RPMI8226 (cell line): ENCODE results near the gene SLCO3A1.
A peak's percentile ranks its signal among the peaks of the same experiment; 100 is the strongest.

Experiments
- DNase-seq: peaks from one replicate; pipeline ENCODE4 v3.0.0-alpha.2; 2015

SLCO3A1 gene

GRCh38 chr15:92076541-92076940 is 223.0 kb downstream of the SLCO3A1 start:
- DNase-seq, result peak; percentile 48

- DNase-seq, result peak; percentile 80
Observed at GRCh38 chr15:92077353-92078085, 224.0 kb downstream of the SLCO3A1 start.

GRCh38 chr15:92078270-92078669 is 224.8 kb downstream of the SLCO3A1 start:
- DNase-seq, result no peak

- peak; percentile 50 for DNase-seq
Observed at GRCh38 chr15:92079047-92079446, 225.5 kb downstream of the SLCO3A1 start.

GRCh38 chr15:92079647-92080255 is 226.2 kb downstream of the SLCO3A1 start:
- peak; percentile 15 for DNase-seq

GRCh38 chr15:92082006-92082843 is 228.7 kb downstream of the SLCO3A1 start:
- DNase-seq, result peak; percentile 68

GRCh38 chr15:92083190-92083589 is 229.7 kb downstream of the SLCO3A1 start:
- no peak for DNase-seq

- no peak for DNase-seq
Observed at GRCh38 chr15:92087211-92087610, 233.7 kb downstream of the SLCO3A1 start.

- peak; percentile 30 for DNase-seq
Observed at GRCh38 chr15:92091155-92091734, 237.7 kb downstream of the SLCO3A1 start.

- DNase-seq, result no peak
Observed at GRCh38 chr15:92092289-92093105, 239.0 kb downstream of the SLCO3A1 start.

- no peak for DNase-seq
Observed at GRCh38 chr15:92095693-92096092, 242.2 kb downstream of the SLCO3A1 start.

GRCh38 chr15:92097474-92098178 is 244.1 kb downstream of the SLCO3A1 start:
- DNase-seq, result peak; percentile 69

GRCh38 chr15:92098869-92099268 is 245.4 kb downstream of the SLCO3A1 start:
- no peak for DNase-seq

- DNase-seq, result no peak
Observed at GRCh38 chr15:92100301-92100700, 246.8 kb downstream of the SLCO3A1 start.

GRCh38 chr15:92100751-92101150 is 247.2 kb downstream of the SLCO3A1 start:
- DNase-seq, result no peak

- DNase-seq, result peak; percentile 16
Observed at GRCh38 chr15:92101708-92102394, 248.3 kb downstream of the SLCO3A1 start.

- DNase-seq, result no peak
Observed at GRCh38 chr15:92102395-92102755, 248.9 kb downstream of the SLCO3A1 start.

GRCh38 chr15:92104072-92104471 is 250.6 kb downstream of the SLCO3A1 start:
- no peak for DNase-seq

GRCh38 chr15:92105611-92106010 is 252.1 kb downstream of the SLCO3A1 start:
- no peak for DNase-seq

GRCh38 chr15:92107510-92107909 is 254.0 kb downstream of the SLCO3A1 start:
- DNase-seq, result no peak

- DNase-seq, result no peak
Observed at GRCh38 chr15:92109191-92109873, 255.8 kb downstream of the SLCO3A1 start.
